HEK293 (cell line): Measurements from ENCODE around the gene CHST3.

Experiments
- CTCF ChIA-PET: fragments of 350-600 bp; formaldehyde crosslinking; extraction: SDS; loops from one replicate; lab custom pipeline; 2021; ENCODE audit warnings: antibody characterized with exemption; lab: Yijun Ruan, JAX
- POLR2A ChIA-PET: fragments of 300-600 bp; formaldehyde crosslinking; extraction: SDS; loops from one replicate; lab custom pipeline; 2020; ENCODE audit warnings: antibody characterized with exemption, inconsistent platforms; lab: Yijun Ruan, JAX
- H3K27ac ChIP-seq: fragments of 200-500 bp; sonication (Bioruptor generic); 2 replicates; pipeline ENCODE4 v1.5.1; 2014; ENCODE audit warnings: low read depth, low read length, control low read depth, inconsistent platforms; ENCODE audit errors: extremely low read depth
- H3K36me3 ChIP-seq, 2 experiments: fragments of 200-500 bp in 1 of 2; sonication (Bioruptor generic) in 1 of 2; 1 replicate in 1 of 2; 2 replicates in 1 of 2; pipeline ENCODE4 v1.5.1; 2014 to 2017; ENCODE audit warnings: inconsistent platforms in 2 of 2, low read length in 2 of 2; ENCODE audit not compliant: control insufficient read depth in 2 of 2, insufficient read depth in 1 of 2
- H3K4me1 ChIP-seq: fragments of 200-500 bp; sonication (Bioruptor generic); 2 replicates; pipeline ENCODE4 v1.5.1; 2014; ENCODE audit warnings: mild to moderate bottlenecking, low read length, inconsistent platforms; ENCODE audit not compliant: control insufficient read depth, insufficient read depth
- H3K4me3 ChIP-seq: 2 replicates; pipeline ENCODE4 v1.5.1; 2011; ENCODE audit warnings: low read depth, mild to moderate bottlenecking, control low read depth, low read length, moderate library complexity
- H3K9me3 ChIP-seq: fragments of 200-500 bp; sonication (Bioruptor generic); 2 replicates; pipeline ENCODE4 v1.5.1; 2014; ENCODE audit warnings: low read depth, low read length, inconsistent platforms; ENCODE audit not compliant: control insufficient read depth, insufficient read depth
- GLIS1 ChIP-seq: fragments of 450-650 bp; formaldehyde crosslinking; IDR thresholded peaks from 2 replicates; pipeline ENCODE4 v1.5.1; 2016; ENCODE audit warnings: missing biosample characterization, missing genetic modification characterization
- INSM2 ChIP-seq: fragments of 450-650 bp; formaldehyde crosslinking; IDR thresholded peaks from 2 replicates; pipeline ENCODE4 v1.5.1; 2016; ENCODE audit warnings: missing biosample characterization, missing genetic modification characterization
- KLF16 ChIP-seq: fragments of 450-650 bp; formaldehyde crosslinking; IDR thresholded peaks from 2 replicates; pipeline ENCODE4 v1.5.1; 2017; ENCODE audit warnings: missing biosample characterization, missing genetic modification characterization
- KLF17 ChIP-seq: fragments of 450-650 bp; formaldehyde crosslinking; IDR thresholded peaks from 2 replicates; pipeline ENCODE4 v1.5.1; 2016; ENCODE audit warnings: missing biosample characterization, missing genetic modification characterization
- KLF8 ChIP-seq: fragments of 450-650 bp; formaldehyde crosslinking; IDR thresholded peaks from 2 replicates; pipeline ENCODE4 v1.5.1; 2016; ENCODE audit warnings: missing biosample characterization, missing genetic modification characterization
- ZNF140 ChIP-seq: fragments of 450-650 bp; formaldehyde crosslinking; IDR thresholded peaks from 2 replicates; pipeline ENCODE4 v1.5.1; 2016; ENCODE audit warnings: missing biosample characterization, missing genetic modification characterization
- ZNF211 ChIP-seq: fragments of 450-650 bp; formaldehyde crosslinking; IDR thresholded peaks from 2 replicates; pipeline ENCODE4 v1.5.1; 2016; ENCODE audit warnings: low read depth, missing biosample characterization, missing genetic modification characterization
- ZNF341 ChIP-seq: fragments of 450-650 bp; formaldehyde crosslinking; IDR thresholded peaks from 2 replicates; pipeline ENCODE4; 2016; ENCODE audit warnings: low read depth, missing biosample characterization, missing genetic modification characterization
- ZNF600 ChIP-seq: fragments of 450-650 bp; formaldehyde crosslinking; IDR thresholded peaks from 2 replicates; pipeline ENCODE4 v1.5.1; 2016; ENCODE audit warnings: missing biosample characterization, missing genetic modification characterization
- ZNF626 ChIP-seq: fragments of 450-650 bp; sonication (Bioruptor Pico); formaldehyde crosslinking; IDR thresholded peaks from 2 replicates; pipeline ENCODE4 v1.5.1; 2018; ENCODE audit warnings: missing biosample characterization, missing genetic modification characterization, inconsistent platforms
- ZNF654 ChIP-seq: fragments of 450-650 bp; formaldehyde crosslinking; IDR thresholded peaks from 2 replicates; pipeline ENCODE4 v1.5.1; 2016; ENCODE audit warnings: low read depth, missing biosample characterization, missing genetic modification characterization
- ZNF777 ChIP-seq: fragments of 450-650 bp; formaldehyde crosslinking; IDR thresholded peaks from 2 replicates; pipeline ENCODE4 v1.5.1; 2017; ENCODE audit warnings: missing biosample characterization, missing genetic modification characterization, borderline replicate concordance
- TF ChIP-seq, protein P1 (sequence below): fragments of 450-650 bp; formaldehyde crosslinking; IDR thresholded peaks from 2 replicates; pipeline ENCODE4 v1.5.1; 2017; ENCODE audit warnings: missing biosample characterization, missing genetic modification characterization
- TF ChIP-seq, protein P2 (sequence below): fragments of 450-650 bp; formaldehyde crosslinking; IDR thresholded peaks from 2 replicates; pipeline ENCODE4 v1.5.1; 2016; ENCODE audit warnings: missing biosample characterization, missing genetic modification characterization

CHST3 gene

DNA sequence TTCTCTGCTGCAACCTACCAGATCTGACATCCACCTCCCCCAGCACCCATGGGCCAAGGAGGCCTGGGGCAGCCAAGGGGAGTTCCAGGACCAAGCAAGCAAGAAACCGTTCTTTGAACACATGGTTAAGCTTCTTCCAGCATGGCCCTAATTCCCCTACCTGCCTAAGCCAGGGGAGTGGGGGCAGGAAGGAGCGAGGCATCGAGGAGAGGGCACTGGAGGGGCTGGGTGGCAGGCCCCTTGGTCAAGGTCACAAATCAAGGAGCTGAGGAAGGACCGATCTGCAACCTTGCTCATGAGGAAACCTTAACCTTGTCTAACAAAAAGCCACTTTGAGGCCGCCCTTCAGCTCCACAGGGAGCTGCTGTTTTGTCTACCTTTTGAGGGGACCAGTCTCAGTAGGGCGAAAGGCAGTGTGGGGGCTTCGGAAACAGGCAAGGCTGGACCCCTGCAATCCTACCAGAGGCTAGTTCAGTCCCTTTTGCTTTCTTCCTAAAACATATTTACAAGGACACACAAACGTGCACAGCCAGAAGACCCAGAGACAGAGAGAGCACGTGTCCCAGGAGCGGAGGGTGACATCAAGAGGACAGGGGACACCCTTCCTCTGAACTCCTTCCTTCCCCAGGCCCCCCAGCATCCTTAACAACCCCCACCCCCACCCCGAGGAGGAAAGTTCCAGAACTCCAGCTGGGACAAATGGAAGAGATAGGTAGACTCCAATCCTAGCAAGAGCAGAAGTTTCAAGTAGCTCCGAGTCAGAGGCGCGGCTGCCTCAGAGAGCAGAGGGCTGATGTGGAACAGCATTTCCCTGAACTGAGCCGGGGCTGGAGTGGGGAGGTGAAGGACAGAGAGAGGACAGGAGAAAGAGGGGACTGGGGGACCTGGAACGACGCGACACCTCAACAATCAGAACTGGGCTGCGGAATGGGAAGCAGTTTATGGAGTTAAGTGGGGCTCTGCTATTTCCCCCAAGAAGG, 95.9 kb downstream of the CHST3 start:
- no peaks in the 10 kb centered on the region for H3K36me3 ChIP-seq
- H3K4me1 ChIP-seq, result peaks cover 16% of the 10 kb centered on the region
- CTCF ChIA-PET, result interaction anchor here (0.7 to 3.3 kb wide), 6 partner anchors 8 to 144 kb away, joined by 3 to 16 read pairs (median 8); no protein-coding TSS in a partner anchor
- H3K9me3 ChIP-seq, result no peaks in the 10 kb centered on the region
- TF ChIP-seq INSM2 (tag by site-specific recombination) (no peak), ZNF341 (tag by site-specific recombination) (peak; percentile 31; the same call in 1 of the 2 replicates), ZNF777 (tag by site-specific recombination) (no peak), ZNF600 (tag by site-specific recombination) (peak; percentile 79)
- TF ChIP-seq, protein P1, sequence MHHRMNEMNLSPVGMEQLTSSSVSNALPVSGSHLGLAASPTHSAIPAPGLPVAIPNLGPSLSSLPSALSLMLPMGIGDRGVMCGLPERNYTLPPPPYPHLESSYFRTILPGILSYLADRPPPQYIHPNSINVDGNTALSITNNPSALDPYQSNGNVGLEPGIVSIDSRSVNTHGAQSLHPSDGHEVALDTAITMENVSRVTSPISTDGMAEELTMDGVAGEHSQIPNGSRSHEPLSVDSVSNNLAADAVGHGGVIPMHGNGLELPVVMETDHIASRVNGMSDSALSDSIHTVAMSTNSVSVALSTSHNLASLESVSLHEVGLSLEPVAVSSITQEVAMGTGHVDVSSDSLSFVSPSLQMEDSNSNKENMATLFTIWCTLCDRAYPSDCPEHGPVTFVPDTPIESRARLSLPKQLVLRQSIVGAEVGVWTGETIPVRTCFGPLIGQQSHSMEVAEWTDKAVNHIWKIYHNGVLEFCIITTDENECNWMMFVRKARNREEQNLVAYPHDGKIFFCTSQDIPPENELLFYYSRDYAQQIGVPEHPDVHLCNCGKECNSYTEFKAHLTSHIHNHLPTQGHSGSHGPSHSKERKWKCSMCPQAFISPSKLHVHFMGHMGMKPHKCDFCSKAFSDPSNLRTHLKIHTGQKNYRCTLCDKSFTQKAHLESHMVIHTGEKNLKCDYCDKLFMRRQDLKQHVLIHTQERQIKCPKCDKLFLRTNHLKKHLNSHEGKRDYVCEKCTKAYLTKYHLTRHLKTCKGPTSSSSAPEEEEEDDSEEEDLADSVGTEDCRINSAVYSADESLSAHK (tag by site-specific recombination), result peak; percentile 94
- H3K4me3 ChIP-seq, result no peak overlapping the region
- POLR2A ChIA-PET, result no interaction called here
- H3K27ac ChIP-seq, result no peak overlapping the region; the same call in 1 of the 2 replicates

- H3K27ac ChIP-seq, result no peak overlapping the region
- peaks cover 16% of the 10 kb centered on the region for H3K4me1 ChIP-seq
- no peaks in the 10 kb centered on the region for H3K36me3 ChIP-seq
- no peaks in the 10 kb centered on the region for H3K9me3 ChIP-seq
- H3K4me3 ChIP-seq, result no peak overlapping the region
- ChIA-PET POLR2A (no interaction called here), CTCF (interaction anchor here (0.6 to 3.3 kb wide), 6 partner anchors 10 to 781 kb away, joined by 3 to 16 read pairs (median 6); no protein-coding TSS in a partner anchor)
- TF ChIP-seq, protein P2, sequence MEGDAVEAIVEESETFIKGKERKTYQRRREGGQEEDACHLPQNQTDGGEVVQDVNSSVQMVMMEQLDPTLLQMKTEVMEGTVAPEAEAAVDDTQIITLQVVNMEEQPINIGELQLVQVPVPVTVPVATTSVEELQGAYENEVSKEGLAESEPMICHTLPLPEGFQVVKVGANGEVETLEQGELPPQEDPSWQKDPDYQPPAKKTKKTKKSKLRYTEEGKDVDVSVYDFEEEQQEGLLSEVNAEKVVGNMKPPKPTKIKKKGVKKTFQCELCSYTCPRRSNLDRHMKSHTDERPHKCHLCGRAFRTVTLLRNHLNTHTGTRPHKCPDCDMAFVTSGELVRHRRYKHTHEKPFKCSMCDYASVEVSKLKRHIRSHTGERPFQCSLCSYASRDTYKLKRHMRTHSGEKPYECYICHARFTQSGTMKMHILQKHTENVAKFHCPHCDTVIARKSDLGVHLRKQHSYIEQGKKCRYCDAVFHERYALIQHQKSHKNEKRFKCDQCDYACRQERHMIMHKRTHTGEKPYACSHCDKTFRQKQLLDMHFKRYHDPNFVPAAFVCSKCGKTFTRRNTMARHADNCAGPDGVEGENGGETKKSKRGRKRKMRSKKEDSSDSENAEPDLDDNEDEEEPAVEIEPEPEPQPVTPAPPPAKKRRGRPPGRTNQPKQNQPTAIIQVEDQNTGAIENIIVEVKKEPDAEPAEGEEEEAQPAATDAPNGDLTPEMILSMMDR (tag by site-specific recombination), result peak; percentile 85
- 0 out of 2 replicates have a peak, but pooled peaks have one; percentile 29 for TF ChIP-seq GLIS1
- no peak for TF ChIP-seq ZNF626
These were observed 97.3 kb downstream of the CHST3 start for GRCh38 chr10:72061491-72061890.

GRCh38 chr10:72061930-72062329, 97.7 kb downstream of the CHST3 start:
- CTCF ChIA-PET, result interaction anchor here (0.6 to 3.3 kb wide), 5 partner anchors 10 to 781 kb away, joined by 3 to 16 read pairs (median 7); no protein-coding TSS in a partner anchor
- peaks cover 16% of the 10 kb centered on the region for H3K4me1 ChIP-seq
- H3K36me3 ChIP-seq, result no peaks in the 10 kb centered on the region
- H3K9me3 ChIP-seq, result no peaks in the 10 kb centered on the region
- no peak overlapping the region for H3K27ac ChIP-seq
- no peak for TF ChIP-seq KLF16
- TF ChIP-seq ZNF654 (tag by site-specific recombination), result no peak
- TF ChIP-seq KLF8, result no peak
- TF ChIP-seq ZNF140, result no peak
- TF ChIP-seq ZNF211 (tag by site-specific recombination), result no peak
- no peak for TF ChIP-seq KLF17
- POLR2A ChIA-PET, result no interaction called here
- H3K4me3 ChIP-seq, result no peak overlapping the region
